Measurements from ENCODE around the gene PDPK1.

PDPK1 gene

DNA sequence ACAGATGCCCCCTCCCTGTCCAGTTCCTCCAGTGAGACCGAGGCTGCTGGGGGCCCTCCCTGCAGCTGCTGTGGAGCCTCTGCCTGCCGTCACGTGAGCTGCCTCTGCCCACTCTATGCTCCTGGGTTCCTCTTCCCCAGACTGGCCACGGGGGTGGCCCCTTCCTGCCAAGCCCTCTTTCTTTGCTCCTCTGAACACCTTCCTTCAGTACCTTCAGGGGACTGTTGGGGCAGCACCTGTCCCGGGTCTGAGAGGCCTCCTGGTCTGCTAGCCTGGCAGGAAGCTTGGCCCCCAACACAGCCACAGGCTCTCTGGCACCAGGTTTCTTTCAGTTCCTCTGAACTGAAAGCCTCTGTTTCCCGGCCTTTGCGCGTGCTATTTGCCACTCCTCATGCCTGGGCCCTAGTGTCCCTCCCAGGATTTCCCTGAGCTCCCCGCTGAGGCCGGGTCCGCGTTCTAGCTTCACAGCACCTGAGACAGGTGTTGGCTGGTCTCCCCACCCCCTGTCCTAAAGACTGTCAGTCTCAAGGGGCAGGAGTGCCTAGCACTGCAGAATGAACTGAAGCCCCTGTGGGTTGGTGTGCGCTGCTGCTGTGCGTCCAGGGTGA is 30.7 kb upstream of the PDPK1 start:
- no peak for DNase-seq

DNA sequence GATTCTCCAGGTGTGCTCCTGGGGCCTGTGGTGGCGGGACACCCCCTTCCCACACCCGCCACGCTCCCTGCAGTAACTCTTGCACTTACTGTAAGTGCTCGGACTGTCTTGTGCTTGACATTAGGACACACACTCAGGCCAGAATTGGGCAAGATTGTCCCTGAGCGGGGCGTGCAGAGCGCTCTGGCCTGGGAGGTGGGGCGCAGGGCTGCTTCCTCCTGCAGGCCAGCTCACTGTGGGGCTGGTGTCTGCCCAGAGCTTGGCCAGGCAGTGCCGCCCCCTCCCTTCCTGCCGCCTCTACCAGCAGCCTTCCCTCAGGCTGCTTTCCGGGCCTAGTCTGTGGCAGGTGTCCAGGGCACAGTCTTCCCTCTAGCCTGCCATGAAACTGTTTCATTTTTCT is 30.2 kb upstream of the PDPK1 start:
- no peak for DNase-seq

DNA sequence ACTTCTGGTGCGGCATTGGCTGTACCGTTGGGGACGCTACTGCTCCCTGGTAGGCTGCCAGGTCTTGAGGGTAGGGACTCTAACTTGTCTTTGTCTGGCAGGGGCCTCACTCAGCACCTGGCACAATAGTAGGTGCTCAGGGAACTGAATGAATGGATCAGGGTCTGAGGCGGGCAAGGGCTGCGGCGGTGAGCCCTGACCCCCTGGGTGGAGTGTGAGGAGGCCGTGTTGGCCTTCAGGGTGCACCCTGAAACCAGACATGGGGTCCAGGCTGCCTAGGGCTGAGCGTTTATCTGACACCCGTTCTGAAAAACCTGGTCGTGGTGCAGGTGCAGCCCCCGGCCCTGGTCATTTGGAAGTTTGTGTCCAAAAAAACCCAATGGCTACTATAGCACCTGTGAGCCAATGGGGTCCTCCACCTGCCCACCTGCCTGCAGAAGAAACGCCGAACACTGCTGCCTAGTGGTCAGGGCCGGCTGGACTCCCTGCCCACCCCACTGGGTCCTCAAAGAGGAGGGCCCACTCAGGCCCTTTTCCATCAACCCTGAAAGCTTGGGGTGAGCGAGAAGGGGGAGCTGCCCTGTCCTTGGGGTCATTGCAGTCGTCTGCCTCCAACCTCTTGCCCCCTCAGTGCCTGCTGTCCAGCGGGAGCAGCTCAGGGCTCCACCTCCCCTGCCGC is 29.0 kb upstream of the PDPK1 start:
- DNase-seq, result no peak

DNA sequence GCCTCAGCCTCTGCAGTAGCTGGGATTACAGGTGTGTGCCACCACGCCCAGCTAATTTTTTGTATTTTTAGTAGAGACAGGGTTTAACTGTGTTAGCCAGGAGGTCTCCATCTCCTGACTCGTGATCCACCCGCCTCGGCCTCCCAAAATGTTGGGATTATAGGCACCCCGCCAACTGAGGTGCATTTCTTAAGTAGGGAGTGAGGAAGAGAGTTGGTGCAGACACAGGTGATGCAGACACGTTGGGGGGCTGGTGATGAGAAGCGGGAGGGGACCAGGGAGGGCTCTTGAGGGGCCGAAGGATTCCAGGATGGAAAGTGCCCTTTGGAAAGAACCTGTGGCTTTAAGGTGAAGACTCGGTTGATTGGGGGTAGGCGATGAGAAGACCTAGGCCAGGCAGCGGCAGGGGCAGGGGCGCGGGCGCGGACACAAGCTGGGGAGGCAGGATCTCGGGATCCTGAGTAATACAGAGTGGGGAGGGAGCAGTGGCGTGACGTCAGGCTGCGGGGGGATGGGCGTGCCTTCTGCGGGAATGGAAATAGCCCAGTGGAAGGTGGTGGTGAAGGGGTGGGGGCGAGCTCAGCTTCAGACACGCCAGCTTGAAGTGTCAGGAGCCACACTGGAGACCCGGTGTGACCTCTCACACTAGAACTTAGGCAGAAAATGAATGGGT is 26.6 kb upstream of the PDPK1 start:
- peak; percentile 47 for DNase-seq

DNA sequence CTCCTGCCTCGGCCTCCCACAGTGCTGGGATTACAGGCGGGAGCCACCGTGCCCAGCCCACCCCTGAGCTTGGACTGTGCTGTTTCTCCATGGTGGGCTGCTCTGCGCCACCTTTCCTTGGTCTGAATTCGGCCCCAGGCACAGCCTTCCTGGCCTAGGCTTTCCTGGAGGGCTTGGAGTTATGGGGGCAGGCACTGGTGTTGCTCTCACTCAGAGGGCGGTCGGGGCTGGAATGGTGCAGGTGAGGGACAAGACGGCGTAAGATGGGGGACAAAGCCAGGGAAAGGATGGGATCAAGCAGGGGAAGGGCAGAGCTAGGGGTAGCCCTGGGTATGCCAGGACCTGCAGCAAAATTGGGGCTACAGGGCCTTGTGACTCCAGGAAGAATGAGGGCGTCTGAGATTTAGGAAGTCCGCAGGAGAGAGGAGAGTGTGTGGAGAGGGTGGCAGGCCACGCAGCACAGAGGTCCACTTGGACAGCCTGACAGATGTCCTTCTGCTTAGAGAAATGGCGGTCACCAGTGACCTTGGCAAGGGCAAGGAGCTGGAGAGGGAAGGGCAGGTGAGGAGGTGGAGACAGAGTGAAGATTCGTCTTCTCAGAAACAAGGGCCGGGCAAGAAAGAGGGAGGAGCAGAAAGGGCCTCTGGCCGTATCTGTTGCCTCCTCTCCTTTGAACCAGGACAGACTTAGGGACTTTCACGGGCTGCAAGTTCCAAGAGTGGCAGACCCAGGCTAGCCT is 25.7 kb upstream of the PDPK1 start:
- DNase-seq, result no peak

DNA sequence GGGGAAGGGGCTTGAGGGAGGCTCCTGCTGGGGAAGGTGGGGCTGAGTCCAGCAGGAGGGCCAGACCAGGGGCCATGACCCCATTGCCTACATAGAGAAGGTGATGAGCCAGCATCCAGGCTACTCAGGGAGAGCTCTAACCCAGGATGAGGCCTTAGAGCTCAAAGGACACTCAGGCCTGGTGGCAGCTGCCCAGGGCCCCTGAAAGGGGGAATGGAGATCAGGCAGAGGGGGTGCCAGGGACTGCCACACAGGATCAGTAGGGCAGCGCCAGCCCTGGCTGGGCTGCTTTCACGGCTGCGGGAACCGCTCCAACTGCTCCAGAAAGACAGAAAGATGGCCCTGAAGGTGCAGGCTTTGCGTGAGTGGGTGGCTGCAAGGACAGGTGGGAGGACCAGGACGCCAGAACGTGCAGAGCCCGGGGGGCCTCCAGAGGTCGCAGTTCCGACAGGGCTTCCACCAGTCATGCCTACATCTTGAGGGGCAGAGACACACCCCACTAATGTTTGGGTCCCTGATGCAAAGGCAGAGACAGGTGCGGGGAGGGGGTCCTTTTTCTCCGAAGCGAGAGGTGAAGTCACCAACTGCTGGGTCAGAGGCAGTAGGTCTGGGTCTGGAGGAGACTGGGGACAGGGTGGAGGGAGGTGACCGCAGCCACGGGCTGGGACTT is 25.0 kb upstream of the PDPK1 start:
- no peak for DNase-seq

DNA sequence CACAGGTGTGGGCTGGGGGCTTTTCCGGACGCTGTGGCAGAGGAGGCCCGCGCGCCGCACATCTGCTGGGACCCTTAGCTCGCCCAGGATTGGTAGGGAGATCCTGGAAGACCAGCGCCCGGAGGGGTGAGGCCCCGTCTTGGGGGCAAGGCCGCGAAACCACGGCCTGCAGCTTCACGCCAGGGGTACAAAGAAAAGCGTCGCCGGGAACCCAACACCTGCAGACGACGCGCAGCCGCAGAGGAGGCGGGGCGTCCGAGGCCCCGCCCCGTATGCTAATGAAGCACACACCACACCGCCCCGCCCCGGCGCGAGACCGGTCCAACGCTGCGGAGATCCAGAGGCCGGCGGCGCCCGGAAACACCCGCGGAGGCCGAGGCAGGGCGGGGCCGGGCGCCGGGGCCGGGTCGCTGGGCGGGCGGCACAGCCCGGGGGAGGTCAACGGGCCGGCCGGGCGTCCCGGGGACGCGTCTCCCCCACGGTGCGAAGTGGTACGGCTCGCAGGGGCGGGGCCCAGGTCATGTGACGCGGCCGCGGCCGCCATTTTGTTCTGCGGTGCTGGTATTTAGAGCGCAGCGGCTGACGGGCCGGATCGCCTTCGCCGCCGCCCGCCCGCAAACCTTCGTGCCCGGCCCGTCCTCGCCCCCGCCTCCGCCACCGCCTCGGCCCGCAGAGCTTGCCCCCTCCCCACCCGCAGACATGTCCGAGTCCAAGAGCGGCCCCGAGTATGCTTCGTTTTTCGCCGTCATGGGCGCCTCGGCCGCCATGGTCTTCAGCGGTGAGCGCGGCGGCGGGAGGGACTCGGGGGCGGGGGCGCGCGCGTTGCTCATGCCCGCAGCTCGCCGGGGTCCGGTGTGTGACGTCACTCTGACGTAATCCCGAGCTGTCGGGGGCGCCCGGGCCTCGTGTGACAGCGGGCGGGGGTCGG is 24.2 kb upstream of the PDPK1 start, which contains the start of gene ATP6V0C:
Gene ATP6V0C (plus strand): TSS at position 548 of the 928 bp plus-strand sequence. CDS start 152 bp downstream, at position 700.
- DNase-seq, result peak; percentile 83

DNA sequence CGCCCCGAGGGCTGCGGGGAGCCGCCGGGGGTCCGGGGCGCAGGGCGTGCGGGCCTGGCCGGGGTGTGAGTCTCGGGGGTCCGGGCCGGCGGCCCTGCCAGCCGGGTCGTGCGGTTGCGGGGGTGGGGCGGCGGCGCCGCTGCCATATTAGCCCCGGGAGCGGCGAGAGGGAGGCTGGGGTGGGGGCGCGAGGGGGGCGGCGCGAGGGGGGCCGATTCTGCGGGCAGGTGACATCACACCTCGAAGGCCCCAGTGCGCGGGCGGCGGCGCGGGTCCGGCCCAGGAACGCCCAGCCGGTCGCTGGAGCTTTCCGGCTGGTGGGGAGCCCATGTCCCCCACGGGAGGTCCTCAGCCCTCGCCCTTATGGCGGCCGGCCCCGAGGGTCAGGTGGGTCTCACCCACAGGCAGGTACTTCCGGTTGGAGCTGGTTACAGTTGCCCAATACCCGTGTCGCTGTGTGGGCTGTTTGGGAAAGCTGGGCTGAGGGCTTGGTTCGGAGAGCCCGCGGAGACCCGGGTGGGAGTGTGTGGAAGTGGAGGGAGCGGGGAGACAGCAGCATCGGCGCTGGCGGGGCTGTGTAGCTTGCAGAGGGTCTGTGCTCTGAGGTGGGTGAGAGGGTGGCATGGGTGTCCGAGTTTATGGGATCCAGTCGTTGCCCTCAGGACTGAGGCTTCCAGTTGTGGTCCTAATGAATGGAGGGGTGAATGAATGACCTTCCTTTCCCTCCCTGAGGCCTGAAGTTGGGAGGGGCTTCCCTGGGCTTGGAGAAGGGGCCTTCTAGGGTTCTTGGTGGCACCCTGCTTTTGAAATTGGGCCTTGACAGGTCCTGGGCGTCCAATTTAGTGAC is 23.3 kb upstream of the PDPK1 start:
- no peak for DNase-seq

DNA sequence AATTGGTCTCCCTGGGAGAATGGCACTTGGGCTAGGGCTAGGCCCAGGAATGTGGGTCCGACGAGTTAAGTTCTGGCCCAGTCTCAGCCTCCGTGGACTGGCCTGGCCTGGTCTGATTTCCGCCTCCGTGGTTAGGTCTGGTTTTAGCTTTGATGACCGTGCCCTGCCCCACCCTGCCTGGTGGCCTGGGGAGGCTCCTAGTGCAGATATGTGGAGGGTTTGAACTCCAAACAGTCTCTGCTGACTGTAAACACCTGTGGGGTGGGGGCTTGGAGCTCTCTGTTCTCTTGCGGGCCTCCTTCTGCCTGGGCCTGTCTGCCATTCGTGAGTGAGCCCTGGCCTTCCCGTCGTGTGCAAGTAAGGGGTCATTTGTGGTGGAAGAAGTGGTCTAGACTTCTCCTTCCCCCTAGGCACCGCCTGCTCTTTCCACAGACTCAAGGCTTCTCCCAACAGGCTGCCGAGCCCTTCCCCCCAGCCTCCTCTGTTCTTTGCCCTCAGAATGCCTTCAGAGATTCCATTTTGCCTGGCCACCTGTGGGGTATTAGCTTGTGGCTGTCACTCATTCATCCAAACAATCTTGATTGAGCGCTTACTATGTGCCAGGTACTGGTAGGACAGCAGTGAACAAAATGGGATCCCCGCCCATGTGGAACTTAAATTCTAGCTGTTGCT is 22.5 kb upstream of the PDPK1 start:
- no peak for DNase-seq

DNA sequence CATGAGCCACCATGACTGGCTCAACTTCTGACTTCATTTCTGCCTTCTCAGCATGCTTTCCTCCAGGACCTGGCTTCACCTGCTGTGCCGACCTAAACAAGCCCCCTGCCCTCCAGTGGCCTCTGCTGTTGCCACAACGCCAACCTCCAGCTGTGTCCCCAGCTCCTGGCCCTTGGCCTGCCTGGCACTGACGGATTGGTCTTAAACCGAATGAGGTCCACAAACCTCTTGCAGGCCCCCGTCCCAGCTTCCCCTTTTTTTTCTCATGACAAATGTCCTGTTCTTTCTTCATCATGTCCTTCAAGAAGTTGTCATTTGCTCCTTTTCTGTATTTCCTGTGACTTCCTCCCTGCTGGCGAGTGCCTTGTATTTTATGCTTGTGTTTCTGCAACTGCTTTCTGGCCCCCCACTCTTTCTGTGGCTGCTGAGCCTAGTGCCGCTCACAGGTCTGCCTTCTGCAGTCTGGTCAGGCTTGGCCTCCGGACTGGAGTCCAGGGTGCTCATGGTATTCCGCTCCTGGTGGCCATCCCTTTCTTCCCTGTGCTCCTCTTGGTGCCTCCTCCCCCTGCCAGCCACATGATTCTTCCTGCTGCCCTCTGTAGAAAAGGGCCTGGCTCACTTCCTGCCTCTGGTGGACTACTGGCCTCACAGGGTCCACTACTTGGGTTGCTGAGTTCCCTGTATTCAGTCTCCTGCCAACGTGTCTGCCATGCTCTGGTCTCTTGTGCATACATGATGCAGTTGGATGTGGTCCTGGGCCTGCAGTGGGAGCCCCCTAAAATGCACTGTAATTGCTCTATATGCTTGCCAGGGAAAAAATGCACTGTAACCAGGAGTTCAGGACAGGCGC is 21.2 kb upstream of the PDPK1 start:
- no peak for DNase-seq

DNA sequence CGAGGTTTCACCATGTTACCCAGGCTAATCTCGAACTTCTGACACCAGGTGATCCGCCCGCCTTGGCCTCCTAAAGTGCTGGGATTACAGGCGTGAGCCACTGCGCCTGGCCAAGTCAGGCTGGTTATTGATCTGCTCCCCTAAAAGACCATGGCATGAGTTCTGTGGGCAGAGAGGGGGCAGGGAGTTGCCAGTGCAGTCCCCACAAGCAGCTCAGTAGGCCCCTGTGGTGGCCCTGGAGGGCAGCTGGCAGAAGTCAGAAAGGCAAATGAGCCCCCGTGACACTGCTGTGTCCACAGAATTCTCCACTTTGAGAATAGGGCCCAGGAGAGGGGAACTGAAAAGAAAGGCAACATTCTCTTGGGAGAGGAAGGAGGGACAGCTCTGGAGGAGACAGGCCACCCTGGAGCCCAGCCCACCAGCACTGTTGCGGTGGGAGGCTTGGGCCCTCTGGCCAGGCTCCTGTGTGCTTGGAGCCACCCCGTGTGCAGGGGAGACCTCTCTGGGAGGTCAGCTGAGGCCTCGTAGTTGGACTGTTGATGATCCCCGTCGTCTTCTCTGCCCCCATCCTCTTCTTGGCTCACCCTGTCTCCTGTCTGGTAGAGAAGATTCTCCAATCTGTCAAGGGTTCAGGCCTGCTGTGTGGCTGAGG is 19.7 kb upstream of the PDPK1 start:
- DNase-seq, result no peak

DNA sequence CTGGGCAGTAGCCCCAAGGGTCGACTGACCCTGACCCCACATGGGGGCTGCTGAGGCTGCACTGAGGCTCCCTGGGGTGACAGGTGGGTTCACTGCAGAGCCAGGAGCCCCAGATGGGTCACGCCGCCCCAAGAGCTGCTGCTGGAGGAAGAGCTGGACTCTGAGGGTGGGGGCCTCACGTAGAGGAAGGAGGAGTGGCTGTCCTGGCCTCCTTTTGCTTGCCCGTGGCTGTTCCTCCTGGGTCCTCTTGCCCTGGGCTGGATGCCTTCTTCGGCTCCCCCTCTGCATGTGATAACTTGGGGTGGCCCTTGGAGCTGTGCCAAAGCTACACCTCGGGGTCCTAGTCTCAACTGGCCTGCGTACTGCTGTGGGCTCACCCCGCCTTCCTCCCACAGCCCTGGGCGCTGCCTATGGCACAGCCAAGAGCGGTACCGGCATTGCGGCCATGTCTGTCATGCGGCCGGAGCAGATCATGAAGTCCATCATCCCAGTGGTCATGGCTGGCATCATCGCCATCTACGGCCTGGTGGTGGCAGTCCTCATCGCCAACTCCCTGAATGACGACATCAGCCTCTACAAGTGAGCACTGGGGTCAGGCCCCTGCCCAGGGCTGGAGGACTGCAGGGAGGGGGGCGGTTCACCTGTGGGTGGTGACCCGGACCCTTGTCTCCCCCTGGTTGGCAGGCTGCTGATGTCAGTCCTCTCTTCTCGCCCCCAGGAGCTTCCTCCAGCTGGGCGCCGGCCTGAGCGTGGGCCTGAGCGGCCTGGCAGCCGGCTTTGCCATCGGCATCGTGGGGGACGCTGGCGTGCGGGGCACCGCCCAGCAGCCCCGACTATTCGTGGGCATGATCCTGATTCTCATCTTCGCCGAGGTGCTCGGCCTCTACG is 18.8 kb upstream of the PDPK1 start:
- no peak for DNase-seq

DNA sequence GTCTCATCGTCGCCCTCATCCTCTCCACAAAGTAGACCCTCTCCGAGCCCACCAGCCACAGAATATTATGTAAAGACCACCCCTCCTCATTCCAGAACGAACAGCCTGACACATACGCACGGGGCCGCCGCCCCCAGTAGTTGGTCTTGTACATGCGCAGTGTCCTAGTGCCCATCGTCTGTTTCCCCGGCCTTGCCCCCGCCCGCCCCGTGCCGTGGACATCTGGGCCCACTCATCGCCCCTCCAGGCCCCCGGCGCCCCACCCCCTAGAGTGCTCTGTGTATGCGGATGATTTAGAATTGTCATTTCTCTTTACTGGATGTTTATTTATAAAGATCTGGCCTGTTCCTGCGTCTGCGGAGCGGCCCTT is 18.1 kb upstream of the PDPK1 start:
- no peak for DNase-seq

DNA sequence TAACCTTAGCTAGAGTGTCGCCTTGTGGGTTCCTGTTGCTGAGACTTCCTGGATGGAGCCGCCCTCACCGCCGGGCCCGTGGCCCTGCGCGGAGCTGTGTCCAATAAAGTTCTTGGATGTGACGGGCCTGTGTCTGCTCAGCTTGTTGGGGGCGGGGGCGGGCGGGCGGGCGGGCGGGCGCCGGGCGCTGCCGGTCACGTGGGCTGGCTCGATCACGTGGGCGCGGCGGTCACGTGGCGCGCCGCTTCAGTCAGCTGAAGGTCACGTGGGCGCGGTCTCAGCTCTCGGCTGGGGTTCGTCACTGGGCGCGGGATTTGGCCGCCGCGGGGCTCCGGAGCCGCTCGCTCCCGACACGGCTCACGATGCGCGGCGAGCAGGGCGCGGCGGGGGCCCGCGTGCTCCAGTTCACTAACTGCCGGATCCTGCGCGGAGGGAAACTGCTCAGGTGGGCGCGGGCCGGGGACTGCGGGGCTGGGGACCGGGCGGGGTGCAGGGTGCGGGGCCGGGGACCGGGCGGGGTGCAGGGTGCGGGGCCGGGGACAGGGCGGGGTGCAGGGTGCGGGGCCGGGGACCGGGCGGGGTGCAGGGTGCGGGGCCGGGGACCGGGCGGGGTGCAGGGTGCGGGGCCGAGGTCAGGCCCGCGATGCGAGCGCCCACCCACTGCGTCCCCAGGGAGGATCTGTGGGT is 17.6 kb upstream of the PDPK1 start, which contains the start of gene AMDHD2:
Gene AMDHD2 (plus strand): TSS at position 275 of the 687 bp plus-strand sequence. CDS start 88 bp downstream, at position 363.
- DNase-seq, result peak; percentile 89

DNA sequence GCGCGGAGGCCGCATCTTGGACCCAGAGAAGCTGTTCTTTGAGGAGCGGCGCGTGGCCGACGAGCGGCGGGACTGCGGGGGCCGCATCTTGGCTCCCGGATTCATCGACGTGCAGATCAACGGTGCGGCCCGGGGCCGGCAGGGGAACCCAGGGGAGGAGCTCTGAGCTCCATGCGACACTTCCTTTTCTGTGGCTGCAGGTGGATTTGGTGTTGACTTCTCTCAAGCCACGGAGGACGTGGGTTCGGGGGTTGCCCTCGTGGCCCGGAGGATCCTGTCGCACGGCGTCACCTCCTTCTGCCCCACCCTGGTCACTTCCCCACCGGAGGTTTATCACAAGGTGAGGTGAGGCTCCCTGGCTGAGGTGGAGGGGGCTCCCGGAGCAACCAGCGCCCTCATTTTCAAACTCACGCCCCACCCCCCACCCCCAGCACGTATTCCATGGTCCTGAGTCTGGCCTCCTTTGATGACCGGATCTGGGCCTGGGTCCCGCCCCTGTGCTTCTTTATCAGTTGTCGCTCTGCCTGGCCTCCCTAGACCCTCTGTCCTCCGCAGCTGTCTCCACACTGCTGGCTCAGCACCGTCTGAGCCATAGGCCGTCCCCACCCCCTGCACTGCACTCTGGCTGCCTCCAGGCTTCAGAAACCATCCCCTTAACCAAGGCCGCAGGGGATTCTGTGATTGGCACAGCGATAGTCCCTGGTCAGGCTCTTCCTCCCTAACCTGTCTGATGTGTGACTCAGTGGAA is 16.9 kb upstream of the PDPK1 start:
- DNase-seq, result peak; percentile 21

DNA sequence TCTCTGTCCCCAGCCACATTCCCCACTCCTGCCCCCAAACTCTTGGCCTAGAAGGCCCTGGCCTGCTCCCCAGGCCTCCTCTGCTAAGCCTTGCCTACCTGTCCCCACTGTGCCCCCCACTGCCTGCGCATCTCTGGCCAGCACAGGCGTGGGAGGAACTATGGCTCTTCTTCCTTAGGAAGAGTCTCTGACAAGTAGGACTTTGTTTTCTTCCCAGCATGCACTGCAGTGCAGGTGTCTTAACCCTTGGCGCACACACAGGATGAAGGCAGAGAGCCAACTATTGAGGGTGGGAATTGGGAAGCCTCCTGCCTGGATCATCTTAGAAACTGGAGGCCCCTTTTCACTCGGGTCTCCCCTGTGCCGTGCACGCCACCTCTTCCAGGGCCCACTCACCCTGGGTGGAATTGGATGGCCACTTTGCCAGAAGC is 14.0 kb upstream of the PDPK1 start:
- no peak for DNase-seq

All from fibroblast of skin of back (primary cell).